A673 (cell line): ENCODE data around the gene BMERB1. TPM values are rescaled to one million over a fixed set of nuclear protein-coding genes. Genes with fewer than 3 reads are reported as not detected.

Source experiments
- BruUV-seq: library from RNA; stranded (reverse); fragments of 400-500 nt; replicated peaks from 2 replicates; lab custom pipeline; 2021; lab: Mats Ljungman, UMichigan
- CTCF ChIA-PET: fragments of 300-600 bp; sonication (Branson Sonifier 250); formaldehyde crosslinking; loops from one replicate; lab custom pipeline; 2022; ENCODE audit warnings: antibody characterized with exemption; lab: Charles Lee
- POLR2A ChIA-PET: fragments of 300-600 bp; sonication (Branson Sonifier 250); formaldehyde crosslinking; loops from one replicate; lab custom pipeline; 2022; ENCODE audit warnings: antibody characterized with exemption; ENCODE audit not compliant: low non-redundant PET; lab: Charles Lee
- DNase-seq: peaks from one replicate; pipeline ENCODE4 v3.0.0-alpha.2; 2015; ENCODE audit warnings: low spot score
- H3K27ac ChIP-seq: fragments of 200-600 bp; sonication (generic); 2 replicates; pipeline ENCODE4 v1.5.1; 2016; ENCODE audit warnings: mixed run types, low read depth, mild to moderate bottlenecking, mixed read lengths, antibody characterized with exemption, low read length; ENCODE audit not compliant: poor library complexity, severe bottlenecking
- H3K27me3 ChIP-seq: fragments of 200-600 bp; sonication (generic); replicated peaks from 2 replicates; pipeline ENCODE4 v1.6.1; 2017; ENCODE audit warnings: mixed run types, low read depth, mild to moderate bottlenecking, mixed read lengths, antibody characterized with exemption, low read length; ENCODE audit not compliant: insufficient read depth, poor library complexity
- H3K36me3 ChIP-seq: fragments of 200-600 bp; sonication (generic); 2 replicates; pipeline ENCODE4 v1.6.1; 2016; ENCODE audit warnings: mixed run types, mild to moderate bottlenecking, mixed read lengths, antibody characterized with exemption, low read length; ENCODE audit not compliant: insufficient read depth, poor library complexity, severe bottlenecking
- H3K4me1 ChIP-seq: fragments of 200-600 bp; sonication (generic); 2 replicates; pipeline ENCODE4 v1.6.1; 2017; ENCODE audit warnings: mixed run types, mild to moderate bottlenecking, mixed read lengths, antibody characterized with exemption, low read length; ENCODE audit not compliant: insufficient read depth, poor library complexity, severe bottlenecking
- H3K4me3 ChIP-seq: fragments of 200-600 bp; sonication (generic); 2 replicates; pipeline ENCODE4 v1.5.1; 2016; ENCODE audit warnings: low read depth, mixed run types, mild to moderate bottlenecking, mixed read lengths, low read length; ENCODE audit not compliant: poor library complexity, severe bottlenecking
- H3K9me3 ChIP-seq: fragments of 200-600 bp; sonication (generic); 2 replicates; pipeline ENCODE4 v1.6.1; 2016; ENCODE audit warnings: mixed run types, low read depth, mild to moderate bottlenecking, mixed read lengths, antibody characterized with exemption, low read length; ENCODE audit not compliant: poor library complexity, severe bottlenecking
- EZH2 ChIP-seq: fragments of 200-600 bp; sonication (generic); IDR thresholded peaks from 2 replicates; pipeline ENCODE4 v1.6.1; 2017; ENCODE audit warnings: borderline replicate concordance, low read depth, mild to moderate bottlenecking, mixed read lengths, antibody characterized with exemption, low read length; ENCODE audit not compliant: poor library complexity, severe bottlenecking
- intact Hi-C: fragments of 100-400 bp; cut with micrococcal nuclease; formaldehyde crosslinking; loops from one replicate; pipeline ENCODE4 v1.10.0; 2022; ENCODE audit not compliant: unreplicated experiment
- total RNA-seq: library from RNA; stranded (reverse); gene quantifications from 2 replicates; pipeline ENCODE4 v1.2.3, GENCODE V29; 2021
- TF ChIP-seq, protein P1 (sequence below): fragments of 300-800, 200-600 bp; sonication (generic); conservative IDR thresholded peaks from 2 replicates; pipeline ENCODE4 v1.5.1; 2017; ENCODE audit warnings: low read depth, mild to moderate bottlenecking, antibody characterized with exemption, low read length, moderate library complexity, mixed read lengths

The BMERB1 gene
- total RNA-seq, 1 experiment from 2014 or later = 11.5 TPM

GRCh38 chr16:15601212-15601879 is 167.0 kb downstream of the BMERB1 start:
- TF ChIP-seq EZH2 = no peak
- TF ChIP-seq, protein P1, sequence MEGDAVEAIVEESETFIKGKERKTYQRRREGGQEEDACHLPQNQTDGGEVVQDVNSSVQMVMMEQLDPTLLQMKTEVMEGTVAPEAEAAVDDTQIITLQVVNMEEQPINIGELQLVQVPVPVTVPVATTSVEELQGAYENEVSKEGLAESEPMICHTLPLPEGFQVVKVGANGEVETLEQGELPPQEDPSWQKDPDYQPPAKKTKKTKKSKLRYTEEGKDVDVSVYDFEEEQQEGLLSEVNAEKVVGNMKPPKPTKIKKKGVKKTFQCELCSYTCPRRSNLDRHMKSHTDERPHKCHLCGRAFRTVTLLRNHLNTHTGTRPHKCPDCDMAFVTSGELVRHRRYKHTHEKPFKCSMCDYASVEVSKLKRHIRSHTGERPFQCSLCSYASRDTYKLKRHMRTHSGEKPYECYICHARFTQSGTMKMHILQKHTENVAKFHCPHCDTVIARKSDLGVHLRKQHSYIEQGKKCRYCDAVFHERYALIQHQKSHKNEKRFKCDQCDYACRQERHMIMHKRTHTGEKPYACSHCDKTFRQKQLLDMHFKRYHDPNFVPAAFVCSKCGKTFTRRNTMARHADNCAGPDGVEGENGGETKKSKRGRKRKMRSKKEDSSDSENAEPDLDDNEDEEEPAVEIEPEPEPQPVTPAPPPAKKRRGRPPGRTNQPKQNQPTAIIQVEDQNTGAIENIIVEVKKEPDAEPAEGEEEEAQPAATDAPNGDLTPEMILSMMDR = no peak
- no peak overlapping the region for H3K4me3 ChIP-seq
- POLR2A ChIA-PET = no interaction called here
- H3K4me1 ChIP-seq = no peaks in the 10 kb centered on the region
- no peaks in the 10 kb centered on the region for H3K27me3 ChIP-seq
- no peaks in the 10 kb centered on the region for H3K9me3 ChIP-seq
- no peak overlapping the region for H3K27ac ChIP-seq
- intact Hi-C loops = no loop called here
- H3K36me3 ChIP-seq = peaks cover 64% of the 10 kb centered on the region
- no peak for DNase-seq
- BruUV-seq = no TSS peak
- CTCF ChIA-PET = no interaction called here

- intact Hi-C loops = no loop called here
- TF ChIP-seq, protein P1 = no peak
- no peak for TF ChIP-seq EZH2
- BruUV-seq = no TSS peak
- no peak for DNase-seq
- H3K27ac ChIP-seq = no peak overlapping the region
- POLR2A ChIA-PET = no interaction called here
- H3K9me3 ChIP-seq = no peaks in the 10 kb centered on the region
- CTCF ChIA-PET = no interaction called here
- H3K27me3 ChIP-seq = no peaks in the 10 kb centered on the region
- H3K4me1 ChIP-seq = no peaks in the 10 kb centered on the region
- no peak overlapping the region for H3K4me3 ChIP-seq
- peaks cover 61% of the 10 kb centered on the region for H3K36me3 ChIP-seq
Measured at GRCh38 chr16:15602285-15603044, 168.1 kb downstream of the BMERB1 start.

- no peak for DNase-seq
- ChIA-PET CTCF (no interaction called here), POLR2A (no interaction called here)
- Histone ChIP-seq H3K36me3 (peaks cover 77% of the 10 kb centered on the region), H3K9me3 (no peaks in the 10 kb centered on the region), H3K27ac (no peak overlapping the region), H3K4me3 (no peak overlapping the region), H3K4me1 (no peaks in the 10 kb centered on the region), H3K27me3 (no peaks in the 10 kb centered on the region)
- intact Hi-C loops = no loop called here
- no TSS peak for BruUV-seq
- TF ChIP-seq, protein P1 = no peak
- TF ChIP-seq EZH2 = no peak
Measured at GRCh38 chr16:15604460-15605440, 170.4 kb downstream of the BMERB1 start.
